Endothelial cell (in vitro differentiated cells): ENCODE results near the gene PEPD. TPM values are rescaled to one million over a fixed set of nuclear protein-coding genes. Genes with fewer than 3 reads are reported as not detected.

ENCODE experiments used
- DNase-seq: peaks from one replicate; pipeline ENCODE4 v3.0.0; 2021; ENCODE audit warnings: low spot score
- H3K27ac Mint-ChIP-seq: one replicate; pipeline ENCODE4 v1.8.0; 2021; ENCODE audit warnings: mixed read lengths, inconsistent platforms; ENCODE audit not compliant: unreplicated experiment
- H3K27me3 Mint-ChIP-seq: one replicate; pipeline ENCODE4 v1.8.0; 2021; ENCODE audit warnings: mild to moderate bottlenecking, moderate library complexity, mixed read lengths, inconsistent platforms; ENCODE audit not compliant: unreplicated experiment
- H3K36me3 Mint-ChIP-seq: one replicate; pipeline ENCODE4 v1.8.0; 2021; ENCODE audit warnings: mild to moderate bottlenecking, low read depth, mixed read lengths, inconsistent platforms; ENCODE audit not compliant: unreplicated experiment
- H3K4me1 Mint-ChIP-seq: one replicate; pipeline ENCODE4 v1.8.0; 2021; ENCODE audit warnings: mild to moderate bottlenecking, mixed read lengths, inconsistent platforms; ENCODE audit not compliant: unreplicated experiment
- H3K4me3 Mint-ChIP-seq: one replicate; pipeline ENCODE4 v1.8.0; 2021; ENCODE audit warnings: mild to moderate bottlenecking, mixed read lengths, inconsistent platforms; ENCODE audit not compliant: unreplicated experiment
- H3K9me3 Mint-ChIP-seq: one replicate; pipeline ENCODE4 v1.8.0; 2021; ENCODE audit warnings: mixed read lengths, inconsistent platforms; ENCODE audit not compliant: unreplicated experiment
- CTCF ChIP-seq: fragments of 200-600 bp; sonication (generic); IDR thresholded peaks from one replicate; pipeline ENCODE4 v1.5.0; 2021; ENCODE audit warnings: antibody characterized with exemption; ENCODE audit not compliant: unreplicated experiment
- total RNA-seq: library from RNA; stranded (reverse); fragmentation: NEBNext Ultra II Directional; extraction: Animal tissue kit (Norgen Biotek cat#: 25700); gene quantifications from one replicate; pipeline ENCODE4 v1.2.1, GENCODE V29; 2021; ENCODE audit not compliant: unreplicated experiment

PEPD gene
- total RNA-seq, 1 donor from 2014 or later = 40.5 TPM

GRCh38 chr19:33432015-33432414 is 89.6 kb downstream of the PEPD start:
- Mint-ChIP-seq H3K27ac (no peak overlapping the region), H3K4me3 (no peak overlapping the region), H3K9me3 (no peaks in the 10 kb centered on the region), H3K36me3 (no peaks in the 10 kb centered on the region), H3K4me1 (peaks cover 5% of the 10 kb centered on the region), H3K27me3 (peaks cover 7% of the 10 kb centered on the region)
- DNase-seq = no peak
- TF ChIP-seq CTCF = no peak

- peak; percentile 77 for TF ChIP-seq CTCF
- Mint-ChIP-seq H3K9me3 (no peaks in the 10 kb centered on the region), H3K4me1 (peaks cover 5% of the 10 kb centered on the region), H3K36me3 (no peaks in the 10 kb centered on the region), H3K27ac (no peak overlapping the region), H3K4me3 (no peak overlapping the region), H3K27me3 (peaks cover 7% of the 10 kb centered on the region)
- peak; percentile 83 for DNase-seq
Measured at GRCh38 chr19:33430674-33431277, 90.8 kb downstream of the PEPD start.

GRCh38 chr19:33429891-33430673 is 91.5 kb downstream of the PEPD start:
- TF ChIP-seq CTCF = no peak
- Mint-ChIP-seq H3K27me3 (peaks cover 7% of the 10 kb centered on the region), H3K4me1 (peaks cover 5% of the 10 kb centered on the region), H3K27ac (no peak overlapping the region), H3K9me3 (no peaks in the 10 kb centered on the region), H3K4me3 (no peak overlapping the region), H3K36me3 (no peaks in the 10 kb centered on the region)
- DNase-seq = no peak

GRCh38 chr19:33428627-33429125 is 92.9 kb downstream of the PEPD start:
- no peak for DNase-seq
- peaks cover 5% of the 10 kb centered on the region for H3K4me1 Mint-ChIP-seq
- TF ChIP-seq CTCF = no peak
- no peak overlapping the region for H3K4me3 Mint-ChIP-seq
- H3K9me3 Mint-ChIP-seq = no peaks in the 10 kb centered on the region
- no peak overlapping the region for H3K27ac Mint-ChIP-seq
- H3K27me3 Mint-ChIP-seq = peaks cover 4% of the 10 kb centered on the region
- no peaks in the 10 kb centered on the region for H3K36me3 Mint-ChIP-seq
